Iris pigment epithelial cell (primary cell): Measurements from ENCODE around the gene DYRK4.

Source experiments
- DNase-seq: peaks from one replicate; pipeline ENCODE4 v3.0.0-alpha.2; 2011; ENCODE audit warnings: low read depth

DYRK4 gene

DNA sequence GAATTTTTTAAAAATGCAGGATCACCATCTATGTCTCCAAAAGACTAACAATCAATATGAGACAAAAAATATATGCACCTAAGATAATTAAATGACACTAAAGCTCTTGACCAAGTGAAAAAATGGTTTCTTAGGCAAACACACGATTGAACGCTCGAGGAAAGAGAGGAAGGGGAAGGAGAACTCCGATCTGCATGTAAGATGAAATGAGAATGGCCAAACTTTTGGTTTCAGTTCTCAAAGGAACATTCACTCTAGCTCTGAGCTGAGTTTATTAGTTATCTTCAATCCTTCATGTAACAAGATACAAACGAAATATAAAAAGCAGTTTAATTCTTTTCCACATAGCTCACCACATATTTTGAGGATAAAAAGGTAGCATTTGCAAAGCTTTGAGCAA lies 2.8 kb downstream of the DYRK4 start:
- no peak for DNase-seq

DNA sequence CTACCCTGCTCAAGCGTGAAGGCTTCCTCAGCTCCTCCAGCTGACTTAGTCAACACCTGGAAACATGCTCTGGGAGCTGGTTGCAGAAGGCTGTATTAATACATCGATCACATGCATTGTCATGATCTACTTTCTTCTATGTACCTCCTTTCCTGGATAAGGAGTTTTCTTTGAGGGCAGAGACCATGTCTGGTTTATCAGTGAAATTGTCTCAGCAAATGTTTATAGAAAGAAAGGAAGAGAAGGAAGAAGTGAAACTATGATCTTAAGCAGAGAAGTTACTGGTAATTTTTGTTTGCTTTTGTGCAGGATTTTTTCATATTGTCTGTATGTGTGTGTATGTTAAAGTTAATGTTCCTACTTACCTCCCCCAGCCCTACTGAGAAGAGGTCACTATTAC lies 4.5 kb downstream of the DYRK4 start:
- DNase-seq = no peak

DNA sequence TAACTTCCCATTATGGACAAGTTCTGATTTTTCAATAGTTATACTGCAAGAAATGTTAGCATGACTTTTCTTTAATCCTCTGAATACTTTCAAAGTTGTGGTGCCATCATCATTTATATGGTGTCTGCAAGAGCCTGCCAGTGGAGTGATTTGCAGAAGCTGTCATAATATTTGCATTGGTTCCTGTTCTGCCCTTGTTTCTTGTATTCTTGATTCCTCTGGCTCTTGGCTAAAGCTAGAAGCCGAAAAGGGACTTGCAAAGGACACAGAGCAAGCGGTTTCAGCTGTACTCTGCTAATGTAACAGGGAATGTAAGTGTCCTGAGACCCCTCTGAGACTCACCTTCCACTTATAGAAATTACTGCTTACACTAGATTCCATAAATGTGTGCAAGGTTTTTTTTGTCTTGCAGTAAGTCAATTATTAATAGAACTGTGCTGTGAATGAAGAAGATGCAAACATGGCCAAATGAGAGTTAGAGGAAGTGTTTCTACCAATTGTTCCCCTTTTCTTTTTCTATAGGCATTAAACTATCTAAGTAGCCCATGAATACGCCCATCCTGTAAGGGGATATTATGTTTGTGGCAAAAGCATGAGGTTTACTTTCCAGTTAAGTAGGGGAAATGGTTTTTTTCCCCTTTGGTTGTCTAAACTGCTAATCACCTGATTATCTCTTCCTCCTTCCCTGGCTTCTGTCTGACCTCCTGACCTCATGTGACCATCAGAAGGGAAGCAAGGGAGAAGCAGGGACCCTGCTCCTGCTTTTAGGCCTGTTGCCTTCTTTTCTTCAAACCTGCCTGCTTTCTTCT lies 5.3 kb downstream of the DYRK4 start:
- DNase-seq = no peak

DNA sequence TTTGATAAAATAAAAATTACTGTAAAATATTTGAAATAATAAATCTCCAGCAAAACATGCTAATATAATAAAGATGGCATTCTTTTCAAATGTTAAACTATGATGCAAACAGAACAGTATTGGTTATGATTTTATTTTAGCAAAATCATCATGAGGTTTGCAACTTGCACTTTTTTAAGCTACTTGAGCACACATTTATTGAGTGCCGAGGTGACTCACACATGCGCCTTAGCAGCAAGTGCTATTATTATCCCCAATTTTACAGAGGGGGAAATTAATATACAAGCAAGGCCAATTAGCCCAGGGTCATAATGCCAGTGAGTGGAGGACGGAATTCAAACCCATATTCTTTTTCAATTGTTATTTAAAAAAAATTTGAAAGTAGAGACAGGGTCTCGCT lies 7.3 kb downstream of the DYRK4 start:
- DNase-seq = no peak

DNA sequence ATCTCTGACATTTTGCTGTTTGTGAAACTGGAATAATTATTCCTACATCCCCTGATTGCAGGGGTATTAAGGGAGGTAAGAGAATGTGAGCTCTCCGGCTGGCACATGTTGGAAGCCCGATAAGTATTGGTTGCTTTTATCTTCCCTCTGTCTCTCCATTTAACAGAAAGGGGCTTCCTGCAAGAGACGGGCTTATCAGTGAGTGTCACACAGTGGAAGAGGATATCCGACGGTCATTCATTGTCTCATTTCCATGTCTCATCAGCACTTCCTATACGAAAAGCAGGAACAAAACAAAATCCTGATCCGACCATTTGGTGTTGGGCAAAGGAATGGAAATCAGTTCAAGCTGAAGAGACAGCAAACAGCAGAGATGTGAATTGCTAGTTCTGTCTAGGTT lies 10.7 kb downstream of the DYRK4 start:
- no peak for DNase-seq

DNA sequence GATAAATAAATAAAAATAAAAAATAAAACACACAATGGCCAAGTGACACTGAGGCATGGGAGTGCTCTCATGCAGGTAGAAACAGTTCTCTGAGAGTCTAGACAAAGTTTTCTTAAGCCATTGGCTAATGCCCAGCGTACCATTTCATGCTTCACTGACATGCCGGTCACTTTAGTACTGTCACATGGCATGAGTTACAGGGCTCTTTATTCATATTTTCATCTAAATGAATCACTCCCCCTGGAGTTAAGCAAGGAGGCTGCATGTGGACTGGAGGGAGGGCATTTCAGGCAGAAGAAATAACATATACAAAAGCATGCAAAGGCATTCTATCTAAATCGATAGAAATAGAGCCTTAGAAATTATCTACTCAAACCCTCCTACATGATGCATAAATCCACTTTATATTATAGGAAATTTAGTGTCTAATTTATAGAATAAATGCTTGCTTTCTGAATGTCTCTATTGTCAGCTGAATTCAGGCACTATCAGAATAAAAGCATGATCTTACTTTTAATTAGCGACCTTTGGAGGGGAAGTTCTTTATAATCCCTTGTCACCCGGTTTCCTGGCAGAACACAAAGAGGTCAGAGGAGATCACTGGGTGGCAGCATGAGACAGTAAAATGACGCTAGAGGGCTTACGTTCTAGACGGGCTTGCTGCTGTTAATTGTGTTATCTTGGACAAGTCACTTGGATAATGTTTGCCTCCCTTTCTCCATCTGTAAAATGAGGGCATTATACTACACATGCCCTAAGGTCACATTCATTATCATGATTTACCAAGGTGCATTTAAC lies 17.5 kb downstream of the DYRK4 start:
- DNase-seq = peak; percentile 36

DNA sequence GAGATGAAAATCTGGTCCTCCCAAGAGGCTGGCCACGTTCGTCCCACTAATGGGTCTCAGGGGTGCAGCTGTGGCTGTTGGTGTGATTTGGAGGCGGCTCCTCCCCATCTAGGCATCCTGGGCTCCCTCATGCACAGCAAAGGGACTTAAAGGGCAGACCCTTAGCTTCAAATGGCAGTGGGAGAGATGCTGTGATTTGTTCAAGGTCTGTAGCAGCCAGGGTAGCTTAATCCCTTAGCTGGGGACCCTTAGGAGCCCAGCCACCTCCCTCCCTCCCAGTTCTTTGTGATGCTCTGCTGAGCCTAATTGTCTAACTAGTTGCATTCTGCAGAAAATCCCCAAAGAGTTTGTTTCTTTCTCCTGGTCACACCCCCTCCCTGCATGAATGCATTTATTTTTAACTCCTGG lies 18.3 kb downstream of the DYRK4 start:
- DNase-seq = no peak

DNA sequence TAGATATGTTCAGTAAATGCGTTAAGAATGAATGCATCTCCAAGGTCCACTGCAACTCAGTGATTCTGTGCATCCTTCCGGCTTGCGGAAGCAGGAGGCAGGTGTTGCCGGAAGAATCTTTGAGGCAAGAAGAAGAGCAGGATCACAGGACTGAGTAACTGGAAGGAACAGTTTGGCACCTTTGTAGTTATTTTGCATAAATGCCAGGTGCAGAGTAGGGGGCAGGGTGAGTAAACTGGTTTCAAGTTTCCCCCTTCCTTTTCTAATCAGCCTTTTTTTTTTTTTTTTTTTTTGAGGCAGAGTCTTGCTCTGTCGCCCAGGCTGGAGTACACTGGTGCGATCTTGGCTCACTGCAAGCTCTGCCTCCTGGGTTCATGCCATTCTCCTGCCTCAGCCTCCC lies 22.3 kb downstream of the DYRK4 start:
- DNase-seq = no peak

DNA sequence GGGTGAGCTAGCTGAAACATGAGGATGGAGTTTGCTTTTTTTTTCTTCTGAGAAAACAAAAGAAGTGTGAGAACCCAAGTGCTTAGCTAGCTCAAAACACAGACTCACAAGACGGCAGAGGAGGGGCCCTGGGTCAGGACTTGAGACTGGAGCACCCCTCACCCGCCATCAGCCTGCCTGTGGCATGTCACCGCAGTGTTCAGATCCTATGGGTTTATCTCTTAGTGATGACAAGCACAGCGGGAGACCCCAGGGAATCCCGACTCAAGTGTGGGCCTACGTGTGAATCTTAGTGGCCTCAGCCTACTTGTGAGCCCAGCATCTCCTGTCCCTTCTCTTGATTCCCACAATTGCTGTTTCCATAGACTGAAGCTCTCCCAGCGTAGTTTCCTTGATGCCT lies 22.9 kb downstream of the DYRK4 start:
- DNase-seq = no peak

DNA sequence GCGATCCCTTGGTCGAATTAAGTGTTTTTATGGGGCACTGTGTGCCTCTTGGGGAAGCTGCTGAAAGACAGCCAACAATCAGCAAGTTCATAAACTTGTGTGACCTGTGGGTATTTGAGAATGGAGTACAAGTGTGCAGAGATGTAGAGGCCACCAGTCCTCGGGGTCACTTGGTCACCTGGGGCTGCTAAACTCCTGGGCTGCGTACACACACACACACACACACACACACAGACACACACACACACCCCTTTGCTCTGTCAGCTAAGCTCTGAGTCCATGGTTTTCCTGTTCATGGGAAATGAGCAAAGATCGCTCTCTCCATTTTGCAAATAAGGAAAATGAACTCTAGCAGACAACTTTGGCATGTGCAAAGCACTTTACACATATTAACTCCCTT lies 24.5 kb downstream of the DYRK4 start:
- no peak for DNase-seq

DNA sequence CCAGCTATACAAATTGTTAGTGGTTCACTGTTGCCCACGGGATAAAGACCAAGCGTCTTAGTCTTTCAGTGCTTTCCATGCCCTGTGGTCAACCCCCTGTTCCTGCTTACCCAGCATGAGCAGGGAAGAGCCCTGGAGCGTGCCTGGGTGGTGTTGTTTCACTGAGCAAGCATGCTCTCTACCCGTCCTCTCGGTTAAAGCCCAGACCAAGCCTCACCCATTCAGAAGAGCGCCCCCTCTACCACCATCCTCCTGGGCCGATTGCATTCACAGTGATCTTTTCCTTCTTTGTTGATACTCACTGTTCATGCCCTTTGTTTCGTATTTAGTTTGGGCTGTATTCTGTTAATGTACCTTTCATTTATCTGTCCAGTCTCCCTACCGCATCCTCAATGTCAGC lies 25.1 kb downstream of the DYRK4 start:
- no peak for DNase-seq

DNA sequence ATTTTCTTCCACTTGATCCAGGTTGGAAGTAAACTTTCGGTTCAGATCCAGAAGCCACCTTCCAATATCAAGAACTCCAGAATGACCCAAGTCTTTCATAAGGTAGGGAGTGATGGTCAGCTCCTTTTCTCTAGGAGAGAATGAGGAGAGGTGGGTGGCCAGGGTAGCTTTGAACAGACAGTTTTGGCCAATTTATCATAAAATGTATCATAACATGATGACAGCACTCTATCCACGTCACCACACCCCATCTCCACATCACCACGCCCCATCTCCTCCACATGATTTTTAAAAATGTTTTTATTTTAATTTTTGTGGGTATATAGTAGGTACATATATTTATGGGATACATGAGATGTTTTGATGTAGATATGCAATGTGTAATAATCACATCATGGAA lies 26.9 kb downstream of the DYRK4 start:
- no peak for DNase-seq

DNA sequence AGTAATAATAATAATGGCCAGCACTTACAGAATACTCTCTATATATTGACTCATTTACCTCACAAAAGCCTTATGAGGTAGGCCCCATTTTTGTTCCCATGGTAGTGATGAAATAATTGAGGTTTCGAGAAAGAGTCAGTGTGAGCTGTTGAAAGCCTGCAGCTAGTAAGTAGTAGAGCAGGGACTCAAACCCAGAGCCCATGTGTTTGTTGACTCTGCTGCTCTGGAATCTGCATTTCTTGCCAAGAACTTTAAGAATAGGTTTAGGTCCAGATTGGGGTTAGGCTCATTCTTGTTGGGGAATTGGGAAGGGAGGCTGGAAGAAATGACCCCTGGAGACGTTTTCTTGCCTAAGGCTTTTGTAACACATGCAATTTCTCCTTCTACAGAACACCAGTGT lies 27.9 kb downstream of the DYRK4 start:
- DNase-seq = no peak

DNA sequence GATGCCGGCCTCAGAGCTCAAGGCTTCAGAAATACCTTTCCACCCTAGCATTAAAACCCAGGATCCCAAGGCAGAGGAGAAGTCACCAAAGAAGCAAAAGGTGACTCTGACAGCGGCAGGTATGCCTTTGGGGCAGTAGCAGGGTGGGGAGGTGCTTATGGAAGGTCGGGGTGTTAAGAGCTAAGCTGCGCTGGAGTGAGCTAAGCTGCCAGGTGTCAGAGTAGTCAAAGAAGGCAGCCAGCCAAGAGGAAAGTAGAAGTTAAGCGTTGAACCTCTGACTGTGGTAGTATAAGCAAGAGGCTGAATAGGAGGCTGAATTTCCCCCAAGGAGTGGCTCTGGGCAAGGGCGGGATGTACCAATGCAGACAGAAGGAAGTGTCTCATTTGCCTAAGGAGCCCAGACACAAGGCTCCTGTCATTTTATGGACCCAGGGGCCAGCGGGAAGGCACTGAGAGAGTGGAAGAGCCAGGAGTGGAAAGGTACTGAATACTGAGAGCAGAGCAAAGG lies 29.2 kb downstream of the DYRK4 start:
- no peak for DNase-seq

DNA sequence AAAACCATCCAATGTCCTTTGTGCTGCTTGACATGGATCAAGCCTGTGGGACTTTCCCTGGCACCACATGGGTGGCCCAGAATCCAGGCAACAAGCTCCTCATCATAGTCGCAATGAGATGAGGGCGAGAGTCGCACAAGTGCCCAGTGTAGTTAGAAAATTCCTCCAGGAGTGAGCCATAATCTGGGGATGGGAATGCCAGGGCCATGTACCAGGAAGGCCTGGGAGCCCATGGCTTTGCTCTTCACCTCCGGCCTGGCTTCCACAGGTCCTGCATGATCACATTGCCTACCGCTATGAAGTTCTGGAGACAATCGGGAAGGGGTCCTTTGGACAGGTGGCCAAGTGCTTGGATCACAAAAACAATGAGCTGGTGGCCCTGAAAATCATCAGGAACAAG lies 33.9 kb downstream of the DYRK4 start:
- DNase-seq = no peak

DNA sequence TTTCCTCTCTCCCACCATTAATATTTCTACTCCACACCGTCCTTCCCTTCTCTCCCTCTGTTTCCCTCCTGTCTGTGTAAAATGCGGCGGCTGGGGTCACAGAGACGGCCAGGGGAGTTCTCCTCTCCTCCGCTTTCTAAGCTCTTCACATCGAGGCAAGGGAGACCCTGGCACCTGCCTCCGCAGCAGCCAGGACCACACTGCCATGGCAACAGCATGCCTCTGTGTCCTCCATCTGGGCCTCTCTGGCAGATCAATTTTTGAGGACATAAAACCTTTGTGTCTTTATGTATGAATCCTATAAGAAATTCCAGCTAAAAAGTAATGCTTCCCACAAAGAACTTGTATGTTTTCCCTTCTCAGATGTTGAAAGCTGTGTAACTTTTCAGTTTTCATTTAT lies 41.4 kb downstream of the DYRK4 start:
- no peak for DNase-seq

DNA sequence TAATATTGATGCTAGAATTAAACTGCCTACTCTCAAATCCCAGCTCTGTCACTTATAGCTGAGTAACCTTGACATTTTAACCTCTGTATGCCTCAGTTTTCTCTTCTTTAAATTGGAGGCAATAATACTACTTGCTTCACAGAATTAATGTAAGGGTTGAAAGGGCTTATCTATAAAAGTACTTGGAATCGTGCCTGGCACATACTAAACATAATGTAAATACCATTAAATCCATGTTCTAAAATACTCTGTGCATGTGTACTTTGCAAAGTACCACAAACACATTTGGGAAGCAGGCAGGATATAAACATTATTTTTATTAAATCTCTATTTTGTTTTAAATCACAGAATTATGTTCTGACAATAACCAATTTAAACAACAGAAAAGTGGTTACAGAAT lies 41.9 kb downstream of the DYRK4 start:
- no peak for DNase-seq

DNA sequence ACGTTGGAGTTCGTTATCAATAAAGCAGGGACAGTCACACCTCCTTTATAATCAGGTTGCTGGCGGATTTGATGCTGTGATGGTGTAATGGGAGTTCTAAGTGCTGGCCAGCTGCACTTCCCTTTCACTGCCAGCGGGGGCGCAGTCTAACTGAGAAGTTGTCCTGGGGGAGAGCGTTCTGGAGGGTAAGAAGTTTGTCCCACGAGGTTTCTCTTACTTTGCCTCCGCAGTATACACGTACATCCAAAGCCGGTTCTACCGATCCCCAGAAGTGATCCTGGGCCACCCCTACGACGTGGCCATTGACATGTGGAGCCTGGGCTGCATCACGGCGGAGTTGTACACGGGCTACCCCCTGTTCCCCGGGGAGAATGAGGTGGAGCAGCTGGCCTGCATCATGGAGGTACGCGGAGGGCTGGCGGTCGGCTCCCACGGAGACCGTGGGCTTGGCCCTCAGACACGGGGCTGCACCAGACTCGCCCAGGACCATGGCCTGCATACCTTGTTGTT lies 42.7 kb downstream of the DYRK4 start:
- DNase-seq = peak; percentile 89

DNA sequence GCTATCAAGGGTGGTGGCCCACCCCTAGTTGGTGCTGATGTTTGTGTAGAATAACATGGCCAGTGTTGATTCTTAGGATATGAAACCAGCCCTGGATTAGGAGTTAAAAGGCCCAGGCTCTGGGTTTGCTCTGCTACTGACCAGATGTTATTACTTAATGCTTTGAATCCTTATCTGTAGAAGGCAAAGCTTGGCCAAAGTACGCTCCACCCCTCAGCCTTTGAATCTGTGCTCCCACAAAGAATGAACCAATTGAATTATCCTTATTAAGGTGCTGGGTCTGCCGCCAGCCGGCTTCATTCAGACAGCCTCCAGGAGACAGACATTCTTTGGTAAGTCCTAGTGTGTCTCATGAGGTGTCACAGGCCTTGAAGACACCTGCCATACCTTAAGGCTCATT lies 45.0 kb downstream of the DYRK4 start:
- no peak for DNase-seq

DNA sequence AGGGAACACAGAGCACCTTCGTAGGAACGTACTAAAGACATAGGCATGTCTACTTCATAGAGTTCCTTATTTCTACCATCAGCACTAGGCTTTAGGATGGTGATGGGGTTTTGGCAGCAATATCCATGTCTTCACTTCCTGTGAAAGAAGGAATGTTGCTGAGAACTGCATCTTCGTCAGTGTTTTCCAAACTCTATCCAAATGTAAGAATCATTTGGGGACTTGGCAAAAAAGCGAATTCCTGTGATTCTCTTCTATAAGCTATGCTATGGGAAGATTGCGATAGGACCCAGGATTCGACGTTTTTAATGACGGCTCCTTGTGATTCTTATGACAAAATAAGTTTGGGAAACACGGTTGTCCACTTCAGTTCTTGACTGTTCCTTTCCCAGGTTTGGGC lies 47.1 kb downstream of the DYRK4 start:
- DNase-seq = no peak

DNA sequence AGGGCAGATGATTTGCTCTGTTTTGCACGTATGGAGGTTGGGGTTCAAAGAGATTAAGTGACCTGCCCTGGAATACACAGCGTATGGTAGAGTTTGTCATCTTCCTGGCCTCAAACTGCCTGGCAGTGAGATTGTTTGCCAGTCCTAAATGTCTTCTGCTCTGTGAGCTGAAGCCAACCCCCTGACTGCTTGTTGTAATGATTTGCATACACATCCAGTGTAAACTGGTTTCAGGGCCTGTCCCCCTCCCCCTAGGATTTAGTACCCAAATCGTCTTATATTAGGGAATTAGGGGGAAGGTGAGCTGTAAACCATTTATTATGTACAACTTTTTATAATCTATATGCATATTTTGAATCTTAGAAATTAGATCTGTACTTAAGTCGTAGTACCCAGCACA lies 48.5 kb downstream of the DYRK4 start:
- DNase-seq = no peak

DNA sequence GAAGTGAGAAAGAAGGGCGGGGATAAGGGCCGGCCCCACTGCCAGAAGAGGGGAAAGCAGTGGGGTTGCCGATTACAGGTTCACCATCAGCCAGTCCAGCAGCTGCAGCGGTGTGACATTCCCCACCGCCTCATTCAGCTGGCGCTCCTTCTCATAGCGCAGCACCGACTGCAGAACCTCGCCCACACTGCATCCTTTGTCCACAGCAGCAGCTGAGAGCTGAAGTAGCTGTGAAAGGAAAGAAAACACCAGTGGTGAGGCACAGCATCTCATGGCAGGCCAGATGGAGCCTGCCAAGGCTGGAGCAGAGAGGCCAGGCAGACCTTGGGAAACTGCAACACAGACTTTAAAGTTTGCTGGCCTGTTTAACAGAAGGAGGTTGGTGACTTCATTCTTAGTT lies 53.7 kb downstream of the DYRK4 start:
- DNase-seq = no peak

DNA sequence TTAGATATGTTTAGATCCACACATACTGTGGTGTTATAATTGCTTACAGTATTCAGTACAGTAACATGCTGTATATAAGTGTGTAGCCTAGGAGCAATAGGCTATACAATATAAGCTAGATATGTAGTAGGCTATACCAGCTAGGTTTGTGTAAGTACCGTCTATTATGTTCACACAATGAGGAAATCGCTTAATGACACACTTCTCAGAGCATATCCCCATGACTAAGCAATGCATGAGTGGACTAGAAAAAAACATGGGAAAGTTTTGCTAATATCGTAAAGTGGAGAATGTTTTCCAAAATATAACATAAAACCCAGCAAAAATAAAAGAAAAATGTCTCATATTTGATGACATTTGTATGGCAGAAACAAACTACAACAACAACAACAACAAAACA lies 59.5 kb downstream of the DYRK4 start:
- no peak for DNase-seq
